CD14-positive monocyte (primary cell): Measurements from ENCODE around the gene WTAP. TPM values are rescaled to one million over a fixed set of nuclear protein-coding genes. Genes with fewer than 3 reads are reported as not detected.

Source experiments
- DNase-seq, 3 donors: peaks; one replicate each; pipeline ENCODE4 v3.0.0-alpha.2; 2011 to 2022
- H2AFZ ChIP-seq: 2 replicates; pipeline ENCODE4 v1.6.0; 2012; ENCODE audit warnings: mild to moderate bottlenecking, low read depth, low read length, inconsistent platforms; ENCODE audit not compliant: insufficient read depth, poor library complexity, severe bottlenecking
- H3K27ac ChIP-seq, 2 donors: 1 replicate in 1 of 2; 2 replicates in 1 of 2; pipeline ENCODE4 v1.5.1; 2012 to 2013; ENCODE audit warnings: low read length in 2 of 2, control low read depth in 1 of 2, inconsistent platforms in 1 of 2, low read depth in 1 of 2, mild to moderate bottlenecking in 1 of 2
- H3K27me3 ChIP-seq, 2 donors: one replicate each; pipeline versions ENCODE4 v1.6.0 to v1.6.1; 2011 to 2013; ENCODE audit warnings: low read length in 2 of 2; ENCODE audit not compliant: control insufficient read depth in 2 of 2, insufficient read depth in 2 of 2
- H3K36me3 ChIP-seq, 2 donors: replicated peaks in 1 of 2; 1 replicate in 1 of 2; 2 replicates in 1 of 2; pipeline versions ENCODE4 v1.5.1 to v1.6.1; 2012 to 2013; ENCODE audit warnings: low read length in 2 of 2, control low read depth in 1 of 2, inconsistent platforms in 1 of 2, mild to moderate bottlenecking in 1 of 2; ENCODE audit not compliant: insufficient read depth in 2 of 2, control insufficient read depth in 1 of 2
- H3K4me1 ChIP-seq, 2 donors: 1 replicate in 1 of 2; 2 replicates in 1 of 2; pipeline versions ENCODE4 v1.5.1 to v1.6.1; 2012 to 2013; ENCODE audit warnings: low read length in 2 of 2, control low read depth in 1 of 2, inconsistent platforms in 1 of 2, mild to moderate bottlenecking in 1 of 2, moderate library complexity in 1 of 2; ENCODE audit not compliant: insufficient read depth in 2 of 2, control insufficient read depth in 1 of 2
- H3K4me2 ChIP-seq: replicated peaks from 2 replicates; pipeline ENCODE3; 2012; ENCODE audit warnings: low read length, moderate library complexity, mild to moderate bottlenecking; ENCODE audit not compliant: poor library complexity, severe bottlenecking; ENCODE audit errors: extremely low read depth
- H3K4me3 ChIP-seq, 3 experiments: fragments of 200-600 bp in 1 of 3; sonication (generic) in 1 of 3; replicated peaks in 1 of 3; 1 replicate in 2 of 3; 2 replicates in 1 of 3; pipeline ENCODE4 v1.5.1; 2011 to 2013; ENCODE audit warnings: low read length in 3 of 3, mild to moderate bottlenecking in 3 of 3, control low read depth in 2 of 3, low read depth in 2 of 3, inconsistent platforms in 1 of 3, moderate library complexity in 1 of 3
- H3K79me2 ChIP-seq: 2 replicates; pipeline ENCODE4 v1.6.0; 2012; ENCODE audit warnings: mild to moderate bottlenecking, control low read depth, inconsistent platforms, low read length, moderate library complexity; ENCODE audit not compliant: insufficient read depth
- H3K9ac ChIP-seq: 2 replicates; pipeline ENCODE4 v1.6.0; 2017; ENCODE audit warnings: low read length, mild to moderate bottlenecking; ENCODE audit not compliant: insufficient read depth, poor library complexity, severe bottlenecking
- H3K9me3 ChIP-seq, 2 donors: replicated peaks in 1 of 2; 1 replicate in 1 of 2; 2 replicates in 1 of 2; pipeline versions ENCODE4 v1.5.1 to v1.6.1; 2012 to 2013; ENCODE audit warnings: low read length in 2 of 2, control low read depth in 1 of 2; ENCODE audit not compliant: control insufficient read depth in 1 of 2, insufficient read depth in 1 of 2
- H4K20me1 ChIP-seq: 2 replicates; pipeline ENCODE4 v1.6.0; 2012; ENCODE audit warnings: mild to moderate bottlenecking, low read length, control low read depth, moderate library complexity; ENCODE audit not compliant: insufficient read depth
- H3K27ac Mint-ChIP-seq, 7 donors: one replicate each; pipeline ENCODE4 v1.8.0; 2020; ENCODE audit warnings: mild to moderate bottlenecking in 7 of 7, mixed read lengths in 7 of 7, moderate library complexity in 6 of 7, inconsistent platforms in 2 of 7
- H3K27me3 Mint-ChIP-seq, 3 donors: one replicate each; pipeline ENCODE4 v1.8.0; 2021 to 2022; ENCODE audit warnings: low read depth in 3 of 3, mild to moderate bottlenecking in 3 of 3, mixed read lengths in 3 of 3, moderate library complexity in 3 of 3, inconsistent platforms in 1 of 3
- H3K36me3 Mint-ChIP-seq, 2 donors: one replicate each; pipeline ENCODE4 v1.8.0; 2020; ENCODE audit warnings: mixed read lengths in 2 of 2, inconsistent platforms in 1 of 2, mild to moderate bottlenecking in 1 of 2
- H3K4me1 Mint-ChIP-seq: one replicate; pipeline ENCODE4 v1.8.0; 2020; ENCODE audit warnings: mild to moderate bottlenecking, mixed read lengths
- H3K4me3 Mint-ChIP-seq, 2 donors: one replicate each; pipeline ENCODE4 v1.8.0; 2020; ENCODE audit warnings: mild to moderate bottlenecking in 2 of 2, mixed read lengths in 2 of 2, moderate library complexity in 1 of 2
- H3K9me3 Mint-ChIP-seq, 7 donors: one replicate each; pipeline ENCODE4 v1.8.0; 2020 to 2022; ENCODE audit warnings: mixed read lengths in 7 of 7, mild to moderate bottlenecking in 6 of 7, moderate library complexity in 6 of 7, inconsistent platforms in 2 of 7
- CTCF ChIP-seq: fragments of 200-600 bp; IDR thresholded peaks from one replicate; pipeline ENCODE4 v1.8.0; 2022; ENCODE audit warnings: antibody characterized with exemption, mild to moderate bottlenecking
- WGBS: methylation state at CpG from one replicate; pipeline ENCODE4 v1.1.5; 2013; ENCODE audit warnings: missing lambda C conversion rate; ENCODE audit not compliant: insufficient coverage; 5-methylcytosine and 5-hydroxymethylcytosine counted together
- intact Hi-C, 2 donors: fragments of 100-400 bp; cut with micrococcal nuclease; formaldehyde crosslinking; loops; one replicate each; pipeline versions ENCODE4 v1.15.0 to v1.15.1; 2023
- polyA plus RNA-seq, 3 donors: library from polyadenylated mRNA; depleted of rRNA in 1 of 3; unstranded in 2 of 3; stranded (reverse) in 1 of 3; fragments of 300-500 nt in 2 of 3; fragments of >200 nt in 1 of 3; fragmentation: Illumina TruSeq in 2 of 3; gene quantifications; 1 replicate in 2 of 3; 2 replicates in 1 of 3; pipeline ENCODE4 v1.2.3, GENCODE V29; 2012 to 2021

The WTAP gene
- polyA plus RNA-seq, 3 donors = 50.8 to 95.9 (median 94.7) TPM

- H4K20me1 ChIP-seq = peaks cover 29% of the 10 kb centered on the region
- no peak for TF ChIP-seq CTCF
- WGBS = no CpG with 5 or more reads among the region's 3 CpGs
These were observed 51.3 kb downstream of the WTAP start for GRCh38 chr6:159778542-159779103.

GRCh38 chr6:159788276-159788675, 61.0 kb downstream of the WTAP start:
- Histone ChIP-seq H4K20me1 (peaks cover 69% of the 10 kb centered on the region), H3K36me3 (peaks cover 44 to 60% of the 10 kb centered on the region in 2 donors), H3K4me3 (peak overlapping the region; percentile 79 to 94 (median 91)), H3K9ac (peak overlapping the region; percentile 83), H3K79me2 (peaks cover 90% of the 10 kb centered on the region), H3K27me3 (no peaks in the 10 kb centered on the region), H3K4me2 (peak overlapping the region; percentile 88), H3K9me3 (no peaks in the 10 kb centered on the region), H3K27ac (peak overlapping the region in 1 of 2 donors; percentile 85), H3K4me1 (peaks cover 28 to 38% of the 10 kb centered on the region in 2 donors), H2AFZ (peak overlapping the region; percentile 96)
- Mint-ChIP-seq H3K36me3 (peaks cover 46 to 54% of the 10 kb centered on the region in 2 donors), H3K4me3 (peak overlapping the region; percentile 94 to 97), H3K27me3 (peaks cover 0 to 1% (median 0%) of the 10 kb centered on the region in 3 donors), H3K9me3 (no peaks in the 10 kb centered on the region), H3K27ac (peak overlapping the region in 6 of 7 donors; percentile 58 to 95 (median 86)), H3K4me1 (peaks cover 32% of the 10 kb centered on the region)
- WGBS = 60% methylated on average over 8 of the region's 15 CpGs
- no peak for DNase-seq
- no peak for TF ChIP-seq CTCF
- intact Hi-C loops = loop anchor here (5.0 kb wide), 3 partner anchors 36 to 96 kb away; partner anchors contain the start of gene SOD2 (in 1 of the 2)

More at GRCh38 chr6:159778542-159779103, 51.3 kb downstream of the WTAP start:
- no peaks in the 10 kb centered on the region for H3K9me3 Mint-ChIP-seq
- no peaks in the 10 kb centered on the region for H3K4me1 Mint-ChIP-seq
- no peak overlapping the region for H3K27ac ChIP-seq
- H3K27me3 Mint-ChIP-seq = no peaks in the 10 kb centered on the region
- no peaks in the 10 kb centered on the region for H3K4me1 ChIP-seq
- peaks cover 72 to 82% of the 10 kb centered on the region in 2 donors for H3K36me3 Mint-ChIP-seq
- no peak overlapping the region for H3K4me2 ChIP-seq
- peaks cover 21% of the 10 kb centered on the region for H3K79me2 ChIP-seq
- H3K4me3 Mint-ChIP-seq = no peak overlapping the region
- no peak overlapping the region for H3K9ac ChIP-seq
- H3K4me3 ChIP-seq = no peak overlapping the region
- intact Hi-C loops = no loop called here
- no peak overlapping the region for H2AFZ ChIP-seq
- H3K36me3 ChIP-seq = peaks cover 68 to 85% of the 10 kb centered on the region in 2 donors
- H3K27ac Mint-ChIP-seq = peak overlapping the region in 1 of 7 donors; percentile 35
- no peaks in the 10 kb centered on the region for H3K9me3 ChIP-seq
- H3K27me3 ChIP-seq = no peaks in the 10 kb centered on the region
- DNase-seq = no peak
